Activated CD4-positive, alpha-beta T cell treated with anti-CD3 and anti-CD28 coated beads, Interleukin-2, amount 50 U/mL, for 4 hours (primary cell): Measurements from ENCODE around the gene BHLHE40.

Experiments
- DNase-seq, 2 experiments: peaks; one replicate each; pipeline ENCODE4 v3.0.0-alpha.2; 2020

BHLHE40 gene

GRCh38 chr3:5002871-5003247 is 23.6 kb downstream of the BHLHE40 start:
- no peak for DNase-seq

GRCh38 chr3:5004319-5005152 is 25.3 kb downstream of the BHLHE40 start:
- no peak for DNase-seq

- DNase-seq = no peak
Observed at GRCh38 chr3:5005367-5005766, 26.1 kb downstream of the BHLHE40 start.

GRCh38 chr3:5006755-5007202 is 27.5 kb downstream of the BHLHE40 start:
- peak; percentile 44 to 55 for DNase-seq

- DNase-seq = no peak
Observed at GRCh38 chr3:5007873-5008272, 28.6 kb downstream of the BHLHE40 start.

GRCh38 chr3:5009506-5010109 is 30.4 kb downstream of the BHLHE40 start:
- no peak for DNase-seq

GRCh38 chr3:5010140-5010539 is 30.9 kb downstream of the BHLHE40 start:
- no peak for DNase-seq

- no peak for DNase-seq
Observed at GRCh38 chr3:5010706-5011554, 31.7 kb downstream of the BHLHE40 start.

GRCh38 chr3:5011555-5012256 is 32.5 kb downstream of the BHLHE40 start:
- DNase-seq = no peak

GRCh38 chr3:5012367-5012766 is 33.1 kb downstream of the BHLHE40 start:
- DNase-seq = no peak

- DNase-seq = no peak
Observed at GRCh38 chr3:5013021-5013906, 34.0 kb downstream of the BHLHE40 start.

GRCh38 chr3:5014391-5014790 is 35.2 kb downstream of the BHLHE40 start:
- no peak for DNase-seq

GRCh38 chr3:5015056-5015455 is 35.8 kb downstream of the BHLHE40 start:
- no peak for DNase-seq

- peak; percentile 22 to 32 for DNase-seq
Observed at GRCh38 chr3:5016211-5017161, 37.2 kb downstream of the BHLHE40 start.

GRCh38 chr3:5017925-5018531 is 38.8 kb downstream of the BHLHE40 start:
- no peak for DNase-seq

- DNase-seq = peak; percentile 82 to 85
Observed at GRCh38 chr3:5019411-5020241, 40.4 kb downstream of the BHLHE40 start.

- no peak for DNase-seq
Observed at GRCh38 chr3:5020242-5020722, 41.0 kb downstream of the BHLHE40 start.

GRCh38 chr3:5021116-5022092 is 42.2 kb downstream of the BHLHE40 start:
- no peak for DNase-seq
